Measurements from ENCODE around the gene CTTNBP2NL.

Gene CTTNBP2NL

GRCh38 chr1:112466078-112466660 lies 70.2 kb downstream of the CTTNBP2NL start (continued):
- TF ChIP-seq ZBTB48 (tag by site-specific recombination; IDR thresholded peaks at IDR 0.05) (no peak), KLF8 (tag by site-specific recombination; IDR thresholded peaks at IDR 0.05) (peak; percentile 68; the same call in 1 of the 2 replicates), KLF1 (tag by site-specific recombination; IDR thresholded peaks at IDR 0.05) (peak; percentile 57), ZNF707 (tag by site-specific recombination; IDR thresholded peaks at IDR 0.05) (no peak), ZNF23 (tag by site-specific recombination; IDR thresholded peaks at IDR 0.05; ENCODE audit: borderline replicate concordance) (no peak), ZNF600 (tag by site-specific recombination; IDR thresholded peaks at IDR 0.05) (peak; percentile 64; the same call in 1 of the 2 replicates), ZNF639 (tag by site-specific recombination; IDR thresholded peaks at IDR 0.05) (0 out of 2 replicates have a peak, but pooled peaks have one; percentile 51), ZNF426 (tag by site-specific recombination; IDR thresholded peaks at IDR 0.05) (no peak), REST (tag by site-specific recombination; IDR thresholded peaks at IDR 0.05) (peak; percentile 19; the same call in 1 of the 2 replicates), ZNF184 (tag by site-specific recombination; IDR thresholded peaks at IDR 0.05) (no peak), ZNF692 (tag by site-specific recombination; IDR thresholded peaks at IDR 0.05) (peak; percentile 99), ATF2 (tag by site-specific recombination; IDR thresholded peaks at IDR 0.05; ENCODE audit: low read depth) (no peak), REPIN1 (tag by site-specific recombination; IDR thresholded peaks at IDR 0.05; ENCODE audit: low read depth) (no peak), ZNF146 (tag by site-specific recombination; IDR thresholded peaks at IDR 0.05) (no peak), ZNF324 (tag by site-specific recombination; IDR thresholded peaks at IDR 0.05) (0 out of 2 replicates have a peak, but pooled peaks have one; percentile 45), HIC1 (tag by site-specific recombination; IDR thresholded peaks at IDR 0.05) (peak; percentile 75), GLI4 (tag by site-specific recombination; IDR thresholded peaks at IDR 0.05) (no peak), KLF17 (tag by site-specific recombination; IDR thresholded peaks at IDR 0.05) (0 out of 2 replicates have a peak, but pooled peaks have one; percentile 70), ZNF610 (tag by site-specific recombination; IDR thresholded peaks at IDR 0.05; ENCODE audit: borderline replicate concordance) (peak; percentile 68; the same call in 1 of the 2 replicates), ZNF843 (tag by site-specific recombination; IDR thresholded peaks at IDR 0.05) (no peak), ZNF501 (tag by site-specific recombination; IDR thresholded peaks at IDR 0.05) (0 out of 2 replicates have a peak, but pooled peaks have one; percentile 34), ZNF2 (tag by site-specific recombination; IDR thresholded peaks at IDR 0.05) (peak; percentile 65; the same call in 1 of the 2 replicates), ZNF629 (tag by site-specific recombination; IDR thresholded peaks at IDR 0.05) (peak; percentile 71), ZEB2 (tag by site-specific recombination; IDR thresholded peaks at IDR 0.05) (peak; percentile 73; the same call in 1 of the 2 replicates), ZNF654 (tag by site-specific recombination; IDR thresholded peaks at IDR 0.05; ENCODE audit: low read depth) (peak; percentile 50), ZBTB17 (tag by site-specific recombination; IDR thresholded peaks at IDR 0.05) (peak; percentile 62), ZNF16 (tag by site-specific recombination; IDR thresholded peaks at IDR 0.05; ENCODE audit: low read depth) (no peak)
- TF ChIP-seq, protein P1, sequence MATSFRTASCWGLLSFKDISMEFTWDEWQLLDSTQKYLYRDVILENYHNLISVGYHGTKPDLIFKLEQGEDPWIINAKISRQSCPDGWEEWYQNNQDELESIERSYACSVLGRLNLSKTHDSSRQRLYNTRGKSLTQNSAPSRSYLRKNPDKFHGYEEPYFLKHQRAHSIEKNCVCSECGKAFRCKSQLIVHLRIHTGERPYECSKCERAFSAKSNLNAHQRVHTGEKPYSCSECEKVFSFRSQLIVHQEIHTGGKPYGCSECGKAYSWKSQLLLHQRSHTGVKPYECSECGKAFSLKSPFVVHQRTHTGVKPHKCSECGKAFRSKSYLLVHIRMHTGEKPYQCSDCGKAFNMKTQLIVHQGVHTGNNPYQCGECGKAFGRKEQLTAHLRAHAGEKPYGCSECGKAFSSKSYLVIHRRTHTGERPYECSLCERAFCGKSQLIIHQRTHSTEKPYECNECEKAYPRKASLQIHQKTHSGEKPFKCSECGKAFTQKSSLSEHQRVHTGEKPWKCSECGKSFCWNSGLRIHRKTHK (tag by site-specific recombination; IDR thresholded peaks at IDR 0.05), result no peak

All from HEK293 (cell line).